GM12891 (cell line): ENCODE data around the gene AIFM2.

Source experiments
- POLR2A ChIP-seq: IDR thresholded peaks from 2 replicates; pipeline ENCODE4 v1.6.1; 2011; ENCODE audit warnings: low read depth, low read length, control low read depth
- POLR2AphosphoS5 ChIP-seq: IDR thresholded peaks from 2 replicates; pipeline ENCODE4 v1.6.1; 2011; ENCODE audit warnings: low read depth, low read length, control low read depth
- SPI1 ChIP-seq: IDR thresholded peaks from 2 replicates; pipeline ENCODE4 v1.6.1; 2011; ENCODE audit warnings: low read depth, low read length, control low read depth

DNA sequence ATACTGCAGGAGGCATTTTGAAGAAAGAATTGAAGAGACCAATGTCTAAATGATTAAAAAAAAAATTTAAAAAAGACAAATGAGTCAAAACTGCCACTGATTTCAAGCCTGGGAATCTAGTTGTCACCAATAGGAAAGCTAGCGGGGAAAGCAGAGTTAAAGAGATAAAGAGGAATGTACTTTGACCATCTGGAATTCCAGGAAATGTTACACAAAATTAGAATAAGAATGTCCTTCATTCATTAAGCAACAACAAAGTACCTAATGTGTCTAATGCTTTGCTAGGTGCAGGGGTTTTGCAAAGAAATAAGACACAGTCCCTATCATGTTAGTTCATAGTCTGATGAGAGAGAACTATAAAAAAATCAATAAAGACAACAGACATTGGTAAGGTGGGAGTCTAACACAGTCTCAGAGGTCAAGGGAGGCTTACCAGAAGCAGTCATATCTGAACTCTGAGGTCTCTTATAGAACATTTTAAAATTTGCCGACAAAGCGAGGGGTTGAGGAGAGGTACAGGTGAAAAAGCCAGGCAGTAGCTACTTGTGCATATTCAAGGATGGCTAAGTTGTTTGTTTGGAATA, 22.7 kb upstream of the AIFM2 start:
- TF ChIP-seq SPI1, result no peak
- TF ChIP-seq POLR2A, result no peak
- no peak for TF ChIP-seq POLR2AphosphoS5
